SW 1271 (cell line): ENCODE results near the gene PDCL3.

Experiments used
- DNase-seq, 2 experiments: peaks; one replicate each; lab custom pipeline; 2025; lab: John Stamatoyannopoulos, UW

The PDCL3 gene

DNA sequence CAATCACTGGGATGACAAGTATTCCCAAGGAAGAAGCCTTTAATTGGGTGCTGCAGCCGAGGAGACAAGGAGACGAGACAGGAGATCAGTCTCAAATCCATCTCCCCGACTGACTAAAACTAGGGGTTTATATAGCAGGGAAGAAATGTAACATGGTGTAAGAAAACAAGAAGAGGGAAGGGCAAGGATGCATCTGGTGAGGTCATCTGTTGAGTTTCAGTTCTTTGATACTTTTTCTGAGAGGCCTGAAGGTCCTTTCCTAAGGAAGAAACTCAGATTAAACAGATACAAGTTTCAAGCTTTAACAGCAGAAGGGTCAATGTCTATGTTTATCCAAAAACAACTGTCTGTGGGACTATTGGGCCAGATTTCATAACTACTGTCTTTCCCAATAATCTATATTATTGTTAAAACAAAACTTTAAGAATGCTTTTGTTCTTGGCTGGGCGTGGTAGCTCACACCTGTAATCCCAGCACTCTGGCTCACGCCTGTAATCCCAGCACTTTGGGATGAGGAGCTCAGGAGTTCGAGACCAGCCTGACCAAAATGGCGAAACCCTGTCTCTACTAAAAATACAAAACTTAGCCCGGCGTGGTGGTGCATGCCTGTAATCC is 2.5 kb upstream of the PDCL3 start:
- DNase-seq = no peak

GRCh38 chr2:100561191-100561590 is 1.6 kb upstream of the PDCL3 start:
- no peak for DNase-seq

GRCh38 chr2:100563407-100564247 is 834 bp downstream of the PDCL3 start:
- DNase-seq = no peak

GRCh38 chr2:100568989-100569388 is 6.2 kb downstream of the PDCL3 start:
- DNase-seq = no peak

DNA sequence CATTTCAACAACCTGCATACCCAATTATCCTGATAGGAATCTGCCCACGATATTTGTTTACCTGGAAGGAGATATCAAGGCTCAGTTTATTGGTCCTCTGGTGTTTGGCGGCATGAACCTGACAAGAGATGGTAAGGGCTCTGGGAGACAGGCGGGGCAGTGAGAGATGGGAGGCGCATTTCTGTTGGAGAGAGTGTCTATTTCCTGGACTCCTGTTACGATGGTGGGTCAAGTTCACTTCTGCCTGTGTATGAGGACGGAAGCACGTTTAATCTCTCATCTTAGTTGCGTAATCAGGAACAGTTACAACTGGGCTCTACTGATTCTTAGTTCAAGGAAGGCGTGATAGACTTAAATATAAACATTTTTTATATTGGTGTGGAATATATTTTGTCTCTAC is 8.9 kb downstream of the PDCL3 start:
- no peak for DNase-seq

GRCh38 chr2:100577777-100578176 is 15.0 kb downstream of the PDCL3 start:
- no peak for DNase-seq

DNA sequence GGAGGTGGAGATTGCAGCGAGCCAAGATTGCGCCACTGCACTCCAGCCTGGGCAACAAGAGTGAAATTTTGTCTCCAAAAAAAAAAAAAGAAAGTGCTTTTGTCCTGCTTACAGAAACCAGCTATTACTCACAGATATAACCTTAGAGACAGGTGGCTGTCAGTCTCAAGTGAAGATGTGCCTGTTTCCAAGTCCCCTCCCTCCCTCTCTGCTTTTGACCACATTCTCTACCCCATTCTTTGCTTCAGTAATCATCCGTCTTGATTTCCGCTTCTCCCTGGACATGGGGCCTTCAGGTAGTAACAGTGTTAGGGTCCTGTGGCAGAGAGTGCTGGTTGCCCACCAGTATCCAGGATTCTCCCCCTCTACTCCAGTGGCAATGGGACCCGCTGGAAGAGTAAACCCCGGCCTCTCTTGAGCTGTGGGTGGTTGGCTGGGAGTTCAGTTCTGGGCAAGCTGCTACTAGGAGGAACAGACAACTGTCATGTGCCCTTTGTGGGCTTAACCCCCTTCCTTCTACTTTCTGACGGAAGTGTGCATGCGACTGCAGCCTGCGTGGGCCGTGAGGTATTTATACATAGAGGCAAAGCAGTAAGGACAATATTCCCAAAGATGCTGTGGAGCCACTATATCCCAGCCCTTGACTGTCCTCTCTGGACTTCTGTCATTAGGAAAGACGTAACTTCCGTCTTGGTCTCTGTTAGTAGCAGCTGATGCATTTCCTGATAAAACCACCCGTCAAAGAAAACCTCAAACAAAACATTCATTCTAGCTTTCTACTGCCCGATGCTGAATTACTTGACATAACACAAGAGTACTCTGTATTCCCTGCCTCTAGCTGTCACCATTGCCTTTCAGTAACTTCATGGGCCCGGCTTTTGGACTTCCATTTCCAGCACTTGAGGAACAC is 17.8 kb downstream of the PDCL3 start:
- no peak for DNase-seq

GRCh38 chr2:100581277-100581612 is 18.5 kb downstream of the PDCL3 start:
- DNase-seq = no peak

DNA sequence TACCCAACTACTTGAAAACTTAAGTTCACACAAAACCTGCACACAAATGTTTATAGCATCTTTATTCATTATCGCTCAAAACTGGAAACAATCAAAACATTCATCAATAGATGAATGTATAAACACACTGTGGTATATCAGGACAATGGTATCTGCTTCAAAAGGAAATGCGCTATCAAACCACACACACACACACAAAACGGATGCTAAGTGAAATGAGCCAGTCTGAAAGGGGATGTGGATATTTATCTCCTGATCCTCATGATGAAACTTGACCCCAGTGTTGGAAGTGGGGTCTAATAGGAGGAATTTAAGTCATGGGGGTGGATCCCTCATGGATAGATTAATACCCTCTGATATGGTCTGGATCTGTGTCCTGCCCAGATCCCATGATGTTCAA is 22.0 kb downstream of the PDCL3 start:
- DNase-seq = no peak

DNA sequence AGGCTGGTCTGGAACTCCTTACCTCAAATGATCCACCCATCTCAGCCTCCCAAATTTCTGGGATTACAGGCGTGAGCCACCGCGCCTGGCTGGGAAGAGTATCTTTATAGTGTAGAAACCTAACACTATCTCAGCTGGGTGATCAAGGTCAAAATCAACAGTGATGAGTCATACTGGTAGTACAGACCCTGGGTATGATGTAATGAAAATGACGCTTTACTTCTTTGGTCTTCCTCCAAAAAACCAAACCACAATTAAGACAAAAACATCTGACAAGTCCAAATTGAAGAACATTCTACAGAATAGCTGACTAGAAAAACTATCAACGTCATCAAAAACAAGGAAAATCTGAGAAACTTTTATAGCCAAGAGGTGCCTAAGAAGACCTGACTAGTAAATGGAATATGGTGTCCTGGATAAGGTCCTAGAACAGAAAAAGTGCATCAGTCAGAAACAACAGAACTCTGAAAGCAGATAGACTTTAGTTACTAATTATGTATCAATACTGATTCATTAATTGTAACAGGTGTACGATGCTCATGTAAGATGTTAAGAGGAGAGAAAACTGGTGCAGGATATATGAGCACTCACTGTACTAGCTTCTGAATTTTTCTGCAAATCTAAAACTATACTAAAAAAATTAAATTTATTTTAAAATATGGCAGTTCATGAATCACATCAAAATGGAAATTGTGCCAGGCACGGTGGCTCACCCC is 25.4 kb downstream of the PDCL3 start:
- DNase-seq = no peak

- DNase-seq = no peak
Measured at GRCh38 chr2:100589527-100589926, 26.7 kb downstream of the PDCL3 start.

DNA sequence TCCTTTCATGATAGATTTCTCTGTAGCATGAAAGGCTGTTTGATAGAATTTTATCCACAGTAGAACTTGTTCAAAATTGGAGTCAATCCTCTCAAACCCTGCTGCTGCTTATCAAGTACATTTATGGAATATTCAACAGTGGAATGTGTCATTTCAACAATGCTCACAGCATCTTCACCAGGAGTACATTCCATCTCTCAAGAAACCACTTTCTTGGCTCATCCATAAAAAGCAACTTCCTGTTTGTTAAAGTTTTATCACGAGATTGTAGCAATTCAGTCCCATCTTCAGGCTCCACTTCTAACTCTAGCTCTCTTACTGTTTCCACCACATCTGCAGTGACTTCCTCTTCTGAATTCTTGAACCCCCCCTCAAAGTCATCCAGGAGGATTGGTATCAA is 29.4 kb downstream of the PDCL3 start:
- DNase-seq = no peak

GRCh38 chr2:100596465-100596864 is 33.7 kb downstream of the PDCL3 start:
- no peak for DNase-seq

DNA sequence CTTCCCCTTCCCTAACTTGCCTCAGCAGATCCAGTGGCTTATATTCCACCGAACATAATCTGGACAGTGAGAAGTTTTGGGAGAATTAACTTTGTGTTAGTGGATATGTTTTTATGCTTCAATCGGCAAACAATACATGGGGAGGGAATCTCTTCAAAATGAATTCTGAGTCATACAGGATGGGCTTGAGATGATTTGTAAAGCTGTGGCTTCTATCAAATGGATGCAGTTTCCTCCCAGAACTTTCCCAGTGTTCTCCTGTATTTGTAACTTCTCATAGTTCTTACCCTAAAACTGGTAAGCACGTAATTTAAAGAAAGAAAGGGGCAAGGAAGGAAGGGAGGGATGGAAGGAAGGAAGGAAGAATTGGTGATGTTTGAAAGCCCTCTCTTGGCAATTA is 36.8 kb downstream of the PDCL3 start:
- no peak for DNase-seq

DNA sequence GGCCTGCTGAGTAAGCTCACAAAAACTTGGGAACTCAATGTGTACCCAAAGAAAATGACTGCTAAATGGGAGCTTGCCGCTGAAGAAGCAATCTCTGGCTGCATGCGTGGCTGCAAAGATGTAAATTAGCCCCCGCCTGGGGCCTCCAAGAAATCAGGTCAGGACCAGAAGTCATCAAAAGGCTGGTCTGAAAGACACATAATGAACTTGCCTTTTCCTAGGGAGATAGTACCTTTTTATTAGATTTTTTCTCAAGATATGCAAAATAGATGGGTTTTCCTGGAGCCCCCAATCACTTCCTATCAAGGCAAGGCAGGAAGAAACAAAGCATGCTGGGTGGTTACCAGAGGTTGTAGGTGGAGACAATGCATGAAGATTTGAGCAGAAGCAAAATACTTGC is 38.9 kb downstream of the PDCL3 start:
- DNase-seq = no peak

DNA sequence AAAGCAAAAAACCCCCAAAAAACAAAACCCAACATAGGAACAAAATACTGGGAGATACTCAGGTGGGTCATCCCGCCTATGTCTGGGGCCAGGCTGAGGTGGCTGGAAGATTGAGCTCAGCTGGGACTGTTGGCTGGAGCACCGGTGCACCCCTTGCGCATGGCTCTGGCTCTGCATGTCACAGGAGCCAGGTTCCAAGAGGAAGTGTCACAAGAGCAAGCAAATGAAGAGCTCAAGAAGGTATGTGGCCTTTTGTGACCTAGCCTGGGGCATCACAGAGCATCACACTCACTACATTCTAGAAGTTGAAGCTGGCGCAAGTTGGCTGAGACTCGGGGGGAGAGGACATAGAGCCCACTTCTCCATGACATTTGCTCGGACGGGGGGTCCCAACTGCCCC is 40.6 kb downstream of the PDCL3 start:
- DNase-seq = no peak

DNA sequence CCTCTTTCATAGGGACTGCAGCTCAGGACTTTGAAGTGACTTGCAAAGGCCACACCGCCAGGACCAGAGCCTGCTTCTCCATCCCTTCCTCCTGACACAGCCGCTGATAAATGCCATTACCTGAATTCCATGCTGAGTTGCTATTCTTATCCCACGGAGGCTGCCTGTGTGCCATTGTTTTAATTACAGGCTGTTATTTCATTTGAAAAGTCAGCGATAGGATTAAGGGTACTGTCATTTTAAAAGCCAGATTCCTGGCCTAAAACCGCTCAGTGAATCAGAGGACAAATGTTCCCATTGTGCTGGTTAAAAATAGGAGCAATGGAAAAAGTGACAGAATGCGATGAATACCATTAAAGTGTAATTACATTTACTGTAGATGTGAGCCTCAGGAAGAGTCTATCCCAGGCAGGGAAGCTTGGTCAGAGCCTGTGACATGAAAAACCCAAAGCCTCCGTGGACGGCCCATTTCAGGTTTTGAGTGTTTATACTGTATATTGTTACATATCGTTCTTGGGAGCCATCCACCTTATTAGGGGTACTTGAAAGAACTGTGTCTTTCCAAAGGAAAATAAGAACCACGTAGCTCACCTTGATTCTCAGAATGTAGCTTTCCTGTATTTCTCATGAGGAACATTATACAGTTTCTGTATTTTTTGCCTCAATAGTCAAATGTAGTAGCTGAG is 41.3 kb downstream of the PDCL3 start:
- DNase-seq = no peak

- DNase-seq = no peak
Measured at GRCh38 chr2:100606332-100606725, 43.5 kb downstream of the PDCL3 start.

DNA sequence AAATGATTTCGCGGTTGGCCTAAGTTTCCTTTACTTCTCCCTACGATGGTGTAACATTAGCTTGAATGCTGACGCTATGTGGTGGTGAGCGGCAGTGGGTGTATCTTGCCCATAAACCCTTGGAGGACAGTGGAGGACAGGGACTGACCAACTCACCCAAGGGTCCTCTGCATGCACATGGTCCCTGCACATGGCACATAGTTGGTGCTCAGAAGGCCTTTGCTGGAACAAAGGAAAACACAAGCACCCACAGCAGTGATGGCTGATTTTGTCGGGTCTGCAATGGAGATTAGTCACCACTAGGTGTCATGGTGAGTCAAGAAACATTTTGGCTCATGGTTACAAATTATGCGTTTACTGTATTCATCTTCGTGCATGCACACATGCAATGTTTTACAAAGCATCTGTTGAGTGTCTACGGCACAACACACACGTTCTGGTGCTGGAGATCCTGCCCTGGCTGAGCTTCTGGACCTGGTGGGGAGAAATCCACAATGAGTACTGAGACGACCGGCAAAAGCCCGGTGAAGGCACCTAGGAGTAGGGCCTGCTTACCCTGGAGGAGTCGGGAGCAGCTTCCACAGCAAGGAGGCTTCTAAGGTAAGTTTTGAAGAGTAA is 44.0 kb downstream of the PDCL3 start:
- DNase-seq = peak in 1 of 2 experiments; percentile 28

- DNase-seq = peak; percentile 34 to 78
Measured at GRCh38 chr2:100610381-100610831, 47.6 kb downstream of the PDCL3 start.
